AG04450 (cell line): ENCODE measurements around the gene GLT8D1. TPM values are rescaled to one million over a fixed set of nuclear protein-coding genes. Genes with fewer than 3 reads are reported as not detected.
"Not testable (repeated sequence)": the region's sequence is repeated elsewhere in the genome, so short reads cannot be mapped to it uniquely, and the experiment has no call there.

Experiments used
- CTCF ChIA-PET: fragments of 300-600, 350-600 bp; formaldehyde crosslinking; extraction: SDS; loops from one replicate; lab custom pipeline; 2022; ENCODE audit warnings: antibody characterized with exemption, inconsistent platforms; lab: Charles Lee
- POLR2A ChIA-PET: fragments of 350-600 bp; formaldehyde crosslinking; extraction: SDS; loops from one replicate; lab custom pipeline; 2021; ENCODE audit warnings: antibody characterized with exemption, inconsistent platforms; lab: Yijun Ruan, JAX
- DNase-seq: peaks from one replicate; pipeline ENCODE4 v3.0.0-alpha.2; 2011; ENCODE audit warnings: low read depth, low spot score
- H3K27ac ChIP-seq: one replicate; pipeline ENCODE4 v1.5.1; 2012; ENCODE audit warnings: low read depth, low read length, control low read depth
- H3K27me3 ChIP-seq: one replicate; pipeline ENCODE4 v1.6.0; 2012; ENCODE audit warnings: low read length; ENCODE audit not compliant: control insufficient read depth, insufficient read depth
- H3K4me3 ChIP-seq: 2 replicates; pipeline ENCODE4 v1.5.1; 2011; ENCODE audit warnings: mild to moderate bottlenecking, low read depth, low read length, control low read depth
- H3K9me3 ChIP-seq: 2 replicates; pipeline ENCODE4 v1.5.1; 2012; ENCODE audit warnings: low read length; ENCODE audit not compliant: control insufficient read depth, insufficient read depth
- CTCF ChIP-seq: IDR thresholded peaks from 2 replicates; pipeline ENCODE4 v1.5.1; 2011; ENCODE audit warnings: low read depth, low read length, control low read depth, inconsistent platforms
- polyA plus RNA-seq: library from polyadenylated mRNA; depleted of rRNA; stranded (reverse); fragments of >200 nt; gene quantifications from 2 replicates; pipeline ENCODE4 v1.2.3, GENCODE V29; 2011

GLT8D1 gene
- polyA plus RNA-seq, 1 experiment: 147 TPM

GRCh38 chr3:52730681-52731080 lies 25.1 kb upstream of the GLT8D1 start:
- H3K4me3 ChIP-seq: no peak overlapping the region
- no peaks in the 10 kb centered on the region for H3K27me3 ChIP-seq
- no peak for TF ChIP-seq CTCF
- H3K27ac ChIP-seq: no peak overlapping the region
- no peak for DNase-seq
- POLR2A ChIA-PET: no interaction called here
- peaks cover 14% of the 10 kb centered on the region for H3K9me3 ChIP-seq
- CTCF ChIA-PET: no interaction called here

- CTCF ChIA-PET, H3K4me3 ChIP-seq, DNase-seq: not testable (repeated sequence)
Observed at GRCh38 chr3:52728753-52729152, 23.2 kb upstream of the GLT8D1 start.

GRCh38 chr3:52724511-52724910 lies 18.9 kb upstream of the GLT8D1 start:
- TF ChIP-seq CTCF: no peak
- Histone ChIP-seq H3K9me3 (peaks cover 8% of the 10 kb centered on the region; the same call in 1 of the 2 replicates), H3K27me3 (no peaks in the 10 kb centered on the region), H3K27ac (no peak overlapping the region), H3K4me3 (no peak overlapping the region)
- DNase-seq: no peak
- CTCF ChIA-PET: interaction anchor here (1.0 kb wide), 1 partner anchor 18 kb away, joined by 3 read pairs; no protein-coding TSS in a partner anchor
- POLR2A ChIA-PET: no interaction called here

More at GRCh38 chr3:52728753-52729152, 23.2 kb upstream of the GLT8D1 start:
- POLR2A ChIA-PET, H3K27ac ChIP-seq, H3K27me3 ChIP-seq: not testable (repeated sequence)
- peaks cover 11% of the 10 kb centered on the region for H3K9me3 ChIP-seq

GRCh38 chr3:52723935-52724334 lies 18.3 kb upstream of the GLT8D1 start:
- Histone ChIP-seq H3K27ac (no peak overlapping the region), H3K27me3 (no peaks in the 10 kb centered on the region), H3K9me3 (peaks cover 3% of the 10 kb centered on the region; the same call in 1 of the 2 replicates), H3K4me3 (no peak overlapping the region)
- ChIA-PET POLR2A (no interaction called here), CTCF (interaction anchor here (1.0 kb wide), 1 partner anchor 18 kb away, joined by 3 read pairs; no protein-coding TSS in a partner anchor)
- DNase-seq: no peak
- TF ChIP-seq CTCF: no peak

- Histone ChIP-seq H3K9me3 (peaks cover 3% of the 10 kb centered on the region), H3K27ac (no peak overlapping the region), H3K4me3 (no peak overlapping the region), H3K27me3 (no peaks in the 10 kb centered on the region)
- ChIA-PET POLR2A (no interaction called here), CTCF (no interaction called here)
- DNase-seq: no peak
- TF ChIP-seq CTCF: no peak
Observed at GRCh38 chr3:52722491-52722890, 16.9 kb upstream of the GLT8D1 start.

- H3K27ac ChIP-seq: no peak overlapping the region
- ChIA-PET CTCF (no interaction called here), POLR2A (no interaction called here)
- TF ChIP-seq CTCF: no peak
- H3K27me3 ChIP-seq: no peaks in the 10 kb centered on the region
- H3K4me3 ChIP-seq: no peak overlapping the region
- DNase-seq: no peak
- peaks cover 3% of the 10 kb centered on the region for H3K9me3 ChIP-seq
Observed at GRCh38 chr3:52721730-52722008, 16.1 kb upstream of the GLT8D1 start.
